Epithelial cell of proximal tubule (primary cell): ENCODE data around the gene SLX9. TPM values are rescaled to one million over a fixed set of nuclear protein-coding genes. Genes with fewer than 3 reads are reported as not detected.
"Not testable (repeated sequence)": the region's sequence is repeated elsewhere in the genome, so short reads cannot be mapped to it uniquely, and the experiment has no call there.

ENCODE experiments used
- DNase-seq: peaks from one replicate; pipeline ENCODE4 v3.0.0-alpha.2; 2011; ENCODE audit warnings: low read depth
- H3K4me3 ChIP-seq: 2 replicates; pipeline ENCODE4 v1.5.1; 2011; ENCODE audit warnings: low read depth, mild to moderate bottlenecking, low read length
- total RNA-seq: library from RNA; depleted of rRNA; stranded (reverse); fragments of >200 nt; gene quantifications from 2 replicates; pipeline ENCODE4 v1.2.3, GENCODE V29; 2015
- TF ChIP-seq, protein P1 (sequence below): conservative IDR thresholded peaks from 2 replicates; pipeline ENCODE4 v1.5.1; 2012; ENCODE audit warnings: low read depth, mild to moderate bottlenecking, low read length

SLX9 gene
- total RNA-seq, 1 donor from 2014 or later, result 52.1 TPM

DNA sequence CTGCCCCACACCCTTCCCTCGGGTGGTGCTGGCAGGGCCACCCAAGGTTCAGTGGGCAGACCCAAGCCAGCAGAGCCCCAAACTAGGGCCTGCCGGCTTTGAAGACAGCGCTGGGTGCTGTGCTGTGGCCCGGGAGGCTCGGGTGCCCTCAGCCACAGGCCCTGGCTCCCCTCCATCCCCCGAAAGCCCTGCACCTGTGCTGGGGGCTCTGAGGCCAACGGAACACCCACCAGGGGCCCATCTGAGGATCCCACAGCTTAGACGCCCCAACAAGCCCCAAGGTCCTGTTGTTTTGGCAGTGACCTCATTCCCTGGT, 27.7 kb upstream of the SLX9 start:
- DNase-seq, result no peak
- TF ChIP-seq, protein P1, sequence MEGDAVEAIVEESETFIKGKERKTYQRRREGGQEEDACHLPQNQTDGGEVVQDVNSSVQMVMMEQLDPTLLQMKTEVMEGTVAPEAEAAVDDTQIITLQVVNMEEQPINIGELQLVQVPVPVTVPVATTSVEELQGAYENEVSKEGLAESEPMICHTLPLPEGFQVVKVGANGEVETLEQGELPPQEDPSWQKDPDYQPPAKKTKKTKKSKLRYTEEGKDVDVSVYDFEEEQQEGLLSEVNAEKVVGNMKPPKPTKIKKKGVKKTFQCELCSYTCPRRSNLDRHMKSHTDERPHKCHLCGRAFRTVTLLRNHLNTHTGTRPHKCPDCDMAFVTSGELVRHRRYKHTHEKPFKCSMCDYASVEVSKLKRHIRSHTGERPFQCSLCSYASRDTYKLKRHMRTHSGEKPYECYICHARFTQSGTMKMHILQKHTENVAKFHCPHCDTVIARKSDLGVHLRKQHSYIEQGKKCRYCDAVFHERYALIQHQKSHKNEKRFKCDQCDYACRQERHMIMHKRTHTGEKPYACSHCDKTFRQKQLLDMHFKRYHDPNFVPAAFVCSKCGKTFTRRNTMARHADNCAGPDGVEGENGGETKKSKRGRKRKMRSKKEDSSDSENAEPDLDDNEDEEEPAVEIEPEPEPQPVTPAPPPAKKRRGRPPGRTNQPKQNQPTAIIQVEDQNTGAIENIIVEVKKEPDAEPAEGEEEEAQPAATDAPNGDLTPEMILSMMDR, result no peak
- H3K4me3 ChIP-seq, result no peak overlapping the region

DNA sequence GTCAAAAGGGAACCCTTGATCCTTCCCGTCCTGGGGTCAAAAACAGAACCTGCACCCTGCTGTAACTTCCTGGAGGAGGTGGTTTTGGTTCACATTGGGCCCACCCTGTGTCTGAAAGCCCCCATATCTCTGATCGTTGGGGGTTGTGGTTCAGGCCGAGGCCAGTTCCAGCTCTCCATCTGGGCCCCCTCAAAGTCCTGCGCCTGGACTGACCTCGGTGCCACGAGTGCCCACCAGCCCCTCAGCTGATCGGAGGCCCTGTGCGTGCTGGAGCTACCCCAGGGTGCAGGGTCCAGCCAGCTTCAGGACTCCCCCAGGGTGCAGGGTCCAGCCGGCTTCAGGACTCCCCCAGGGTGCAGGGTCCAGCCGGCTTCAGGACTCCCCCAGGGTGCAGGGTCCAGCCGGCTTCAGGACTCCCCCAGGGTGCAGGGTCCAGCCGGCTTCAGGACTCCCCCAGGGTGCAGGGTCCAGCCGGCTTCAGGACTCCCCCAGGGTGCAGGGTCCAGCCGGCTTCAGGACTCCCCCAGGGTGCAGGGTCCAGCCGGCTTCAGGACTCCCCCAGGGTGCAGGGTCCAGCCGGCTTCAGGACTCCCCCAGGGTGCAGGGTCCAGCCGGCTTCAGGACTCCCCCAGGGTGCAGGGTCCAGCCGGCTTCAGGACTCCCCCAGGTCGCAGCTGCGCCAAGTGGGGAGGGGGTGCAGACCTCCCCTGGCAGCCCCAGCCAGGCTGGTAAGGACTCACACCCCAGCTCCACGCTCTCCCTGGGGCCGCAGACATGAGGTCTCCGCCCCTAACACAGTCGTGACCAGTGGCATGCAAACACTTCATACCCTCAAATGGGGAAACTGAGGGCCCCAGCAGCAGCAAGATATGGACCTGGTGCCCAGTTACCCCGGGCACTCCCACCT, 27.1 kb upstream of the SLX9 start:
- DNase-seq, H3K4me3 ChIP-seq: not testable (repeated sequence)

DNA sequence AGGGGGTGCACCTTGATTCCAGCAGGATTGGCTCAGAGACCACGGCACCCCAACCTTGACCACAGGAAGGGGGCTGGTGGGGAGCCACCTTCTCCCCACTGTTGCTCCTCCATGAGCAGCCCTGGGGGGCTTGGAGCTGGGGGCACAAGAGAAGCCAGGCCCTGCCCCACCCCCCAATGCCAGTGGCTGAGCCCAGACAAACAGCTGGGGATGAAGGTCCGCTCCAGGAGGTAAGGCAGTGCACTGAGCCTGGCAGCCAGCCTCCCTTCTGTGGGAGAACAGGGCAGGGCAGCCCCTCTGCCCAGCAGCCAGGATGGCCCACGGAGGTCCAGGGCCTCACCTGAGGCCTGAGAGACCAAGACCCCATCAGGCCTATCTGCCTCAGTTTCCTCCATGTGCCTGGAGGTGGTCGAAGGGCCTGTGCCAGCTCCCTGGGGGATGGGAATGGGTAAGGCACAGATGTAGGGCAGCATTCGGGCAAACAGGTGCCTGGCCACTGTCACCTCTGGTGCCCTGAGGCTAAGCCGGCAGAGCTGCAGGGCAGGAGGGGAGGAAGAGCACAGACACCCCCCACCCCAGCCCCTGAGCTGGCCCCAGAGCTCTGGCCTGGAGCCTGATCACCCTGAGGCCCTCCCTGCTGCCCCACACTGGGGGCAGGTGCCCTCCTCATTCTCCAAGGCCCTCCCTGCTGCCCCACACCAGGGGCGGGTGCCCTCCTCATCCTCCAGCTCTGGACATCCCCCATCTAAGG, 26.2 kb upstream of the SLX9 start:
- no peak for DNase-seq
- TF ChIP-seq, protein P1, result no peak
- H3K4me3 ChIP-seq, result no peak overlapping the region

DNA sequence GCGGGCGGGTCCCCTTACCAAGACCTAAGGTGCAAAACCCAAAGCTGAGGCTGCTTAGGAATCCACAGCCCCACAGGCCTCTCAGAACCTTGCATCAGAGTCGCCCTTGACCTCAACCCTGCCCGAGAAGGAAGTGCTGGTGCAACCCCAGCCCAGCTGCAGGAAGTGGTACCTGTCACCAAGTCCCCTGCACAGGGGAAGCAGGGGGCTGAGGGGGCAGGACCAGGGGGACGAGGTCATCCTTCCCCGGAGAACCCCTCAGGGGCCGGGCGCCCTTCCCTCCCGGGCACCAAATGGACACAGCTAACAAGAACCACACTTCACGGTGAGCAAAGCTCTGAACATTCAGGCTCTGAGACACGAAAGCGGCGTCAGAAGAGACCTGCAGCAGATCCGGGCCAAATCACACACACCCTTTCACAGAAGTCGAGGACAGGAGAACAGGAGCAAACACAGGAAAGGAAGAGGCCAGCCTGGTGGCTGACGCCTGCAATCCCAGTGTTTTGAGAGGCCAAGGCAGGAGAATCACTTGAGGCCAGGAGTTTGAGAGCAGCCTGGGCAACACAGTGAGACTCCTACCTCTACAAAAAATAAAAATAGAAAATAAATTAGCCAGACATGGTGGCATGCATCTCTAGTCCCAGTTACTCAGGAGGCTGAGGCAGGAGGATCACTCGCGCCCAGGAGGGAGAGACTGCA, 25.5 kb upstream of the SLX9 start:
- TF ChIP-seq, protein P1, result no peak
- H3K4me3 ChIP-seq, result no peak overlapping the region
- no peak for DNase-seq

DNA sequence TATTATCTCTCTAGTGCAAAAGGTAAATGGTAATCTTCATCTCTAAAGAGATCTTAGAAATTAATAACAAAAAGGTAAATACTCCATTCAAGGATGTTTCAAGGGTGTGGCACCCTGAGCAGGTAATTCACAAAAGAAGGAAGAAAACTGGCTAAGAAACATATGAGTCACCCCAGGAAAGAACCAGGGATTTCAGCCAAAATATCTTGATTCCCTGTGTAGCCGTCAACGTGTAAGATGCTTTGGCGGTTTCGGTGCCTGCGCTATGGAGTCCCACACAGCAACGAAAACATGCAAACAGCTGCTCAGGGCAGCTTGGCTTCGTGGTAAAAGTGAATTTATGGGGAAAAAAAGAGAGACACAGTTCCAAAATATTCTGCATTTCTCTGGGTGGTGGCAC, 22.9 kb upstream of the SLX9 start:
- TF ChIP-seq, protein P1, result no peak
- DNase-seq, result no peak
- no peak overlapping the region for H3K4me3 ChIP-seq

DNA sequence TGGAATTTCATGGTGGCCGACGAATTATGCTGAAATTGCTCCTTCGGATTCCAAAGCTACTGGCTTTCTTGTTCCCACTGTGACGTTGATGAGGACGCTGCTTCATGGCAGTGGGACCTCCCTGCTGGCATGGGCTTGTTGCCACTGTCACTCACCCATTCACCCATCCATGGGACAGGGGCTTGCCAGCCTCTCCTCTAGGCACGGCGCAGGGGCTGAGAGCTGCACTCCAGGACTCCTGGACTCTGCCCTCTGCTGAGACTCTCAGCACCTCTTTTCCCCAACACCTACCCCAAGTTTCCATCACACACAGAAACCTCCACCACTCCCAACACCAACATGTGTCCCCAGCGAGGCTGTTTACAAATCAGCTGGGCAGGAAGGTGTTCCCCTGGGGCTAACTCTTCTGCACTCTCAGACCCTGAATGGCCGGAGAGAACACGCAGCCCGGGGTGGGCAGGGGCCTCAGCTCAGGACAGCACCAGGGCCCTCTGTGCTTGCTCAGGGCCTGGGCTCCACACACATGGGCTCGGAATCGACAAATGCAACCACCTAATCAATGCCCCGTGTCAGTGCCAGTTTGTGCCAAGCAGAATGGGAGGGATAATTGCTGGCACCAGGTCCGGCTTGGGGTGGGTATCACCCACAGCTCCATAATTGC, 22.3 kb upstream of the SLX9 start:
- no peak for DNase-seq
- no peak overlapping the region for H3K4me3 ChIP-seq
- TF ChIP-seq, protein P1, result no peak

DNA sequence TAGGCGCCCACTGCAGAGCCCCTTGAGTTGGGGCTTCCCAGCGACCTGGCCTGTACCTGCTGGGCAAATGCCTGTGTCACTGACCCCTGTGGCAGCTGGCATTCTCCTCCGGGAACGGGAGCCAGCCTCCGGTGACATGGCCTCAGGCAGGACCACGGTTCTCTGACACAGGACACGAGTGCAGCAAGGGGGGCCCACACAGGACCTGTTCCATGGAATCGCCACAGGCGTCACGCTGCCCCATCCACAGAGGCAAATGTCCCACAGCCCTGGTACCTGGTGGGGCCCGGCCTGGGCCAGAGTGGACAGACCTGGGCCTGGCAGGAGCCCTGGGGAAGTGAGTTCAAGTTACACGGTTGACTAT, 21.7 kb upstream of the SLX9 start:
- no peak overlapping the region for H3K4me3 ChIP-seq
- DNase-seq, result no peak
- TF ChIP-seq, protein P1, result no peak
